ENCODE measurements around the gene TEAD4. TPM values are rescaled to one million over a fixed set of nuclear protein-coding genes. Genes with fewer than 3 reads are reported as not detected.

The TEAD4 gene
- total RNA-seq, 1 experiment from 2014 or later, result 127 TPM

DNA sequence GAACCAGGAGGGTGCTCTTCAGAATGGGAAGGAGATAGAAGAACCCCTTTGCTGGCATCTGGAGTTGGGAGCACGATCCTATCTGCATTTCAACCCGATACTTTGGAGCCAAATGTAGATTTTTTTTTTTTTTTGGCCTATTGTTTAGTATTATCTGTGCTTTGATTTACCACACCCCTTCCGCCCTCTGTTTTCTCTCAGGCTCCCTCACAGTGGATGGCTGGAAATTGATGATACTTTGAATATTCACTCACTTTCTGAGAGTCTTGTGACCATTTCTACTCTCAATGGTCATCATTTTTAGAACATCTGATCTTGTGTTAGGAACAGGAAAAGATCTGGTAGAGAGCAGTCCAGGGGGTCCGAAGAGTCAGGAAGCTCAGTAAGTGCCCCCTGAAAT lies 127.0 kb downstream of the TEAD4 start:
- no peak for TF ChIP-seq CTCF (conservative IDR thresholded peaks at IDR 0.05)
- Histone ChIP-seq H3K27ac (ENCODE audit: insufficient read length, low read depth, low read length) (no peak overlapping the region), H3K79me2 (ENCODE audit: insufficient read depth, low read length) (no peaks in the 10 kb centered on the region), H2AK5ac (ENCODE audit: insufficient read length, low read length) (no peak overlapping the region), H3K18ac (ENCODE audit: insufficient read length, low read depth, low read length) (no peak overlapping the region), H3K14ac (ENCODE audit: insufficient read depth, low read length) (no peak overlapping the region), H3K4ac (ENCODE audit: low read depth, low read length) (no peak overlapping the region), H4K5ac (ENCODE audit: insufficient read length, low read depth, low read length) (no peak overlapping the region), H3K23me2 (ENCODE audit: insufficient read length, low read depth, low read length, poor library complexity, severe bottlenecking) (no peaks in the 10 kb centered on the region), H3K9ac (ENCODE audit: extremely low read depth, insufficient read length, low read length) (no peak overlapping the region), H3K27me3 (ENCODE audit: insufficient read depth, low read length) (no peaks in the 10 kb centered on the region), H4K8ac (replicated peaks; ENCODE audit: insufficient read length, low read depth, low read length) (no peak overlapping the region), H2BK12ac (ENCODE audit: insufficient read length, low read depth, low read length) (no peak overlapping the region), H4K91ac (ENCODE audit: insufficient read length, low read depth, low read length) (no peak overlapping the region), H3T11ph (ENCODE audit: low read length) (no peak overlapping the region), H4K20me1 (ENCODE audit: control insufficient read depth, insufficient read depth, insufficient read length) (no peaks in the 10 kb centered on the region), H3K4me2 (ENCODE audit: insufficient read depth, insufficient read length, low read length) (no peak overlapping the region), H3K9me3 (ENCODE audit: control insufficient read depth, low read depth, low read length) (no peaks in the 10 kb centered on the region), H2AFZ (ENCODE audit: low read length) (no peak overlapping the region), H3K79me1 (ENCODE audit: insufficient read depth, low read depth, low read length, poor library complexity, severe bottlenecking) (no peaks in the 10 kb centered on the region), H2BK5ac (ENCODE audit: insufficient read length, low read length) (no peak overlapping the region), H2BK15ac (ENCODE audit: low read depth, low read length) (no peak overlapping the region), H3K56ac (ENCODE audit: insufficient read length, low read depth, low read length) (no peak overlapping the region), H3K4me1 (ENCODE audit: insufficient read depth, low read length) (peaks cover 5% of the 10 kb centered on the region; the same call in 1 of the 2 replicates), H2BK120ac (ENCODE audit: low read depth, low read length, poor library complexity, severe bottlenecking) (no peak overlapping the region), H3K23ac (ENCODE audit: insufficient read length, low read depth, low read length) (no peak overlapping the region), H2BK20ac (ENCODE audit: low read depth, low read length, poor library complexity, severe bottlenecking) (no peak overlapping the region)
- H3K9me3 Mint-ChIP-seq, result peaks cover 3% of the 10 kb centered on the region in 2 experiments; a peak in 3 of 5 replicates
- H3K27ac Mint-ChIP-seq, result no peak overlapping the region
- no peak overlapping the region for H3K4me3 Mint-ChIP-seq
- H3K4me1 Mint-ChIP-seq, result peaks cover 54 to 59% of the 10 kb centered on the region in 2 experiments
- no CpG with 5 or more reads among the region's 4 CpGs for WGBS (ENCODE audit: extremely low coverage, insufficient read length, low lambda C conversion rate)
- no peak for DNase-seq
- H3K36me3 Mint-ChIP-seq (ENCODE audit: insufficient read depth in 1 of 3, low read depth in 3 of 3), result peaks cover 11 to 22% (median 16%) of the 10 kb centered on the region in 3 experiments
- H3K27me3 Mint-ChIP-seq (ENCODE audit: low read depth), result peaks cover 6% of the 10 kb centered on the region
